Mucosa of rectum (tissue), 2 donors: ENCODE measurements around the gene CDCA4.
"Not testable (repeated sequence)": the region's sequence is repeated elsewhere in the genome, so short reads cannot be mapped to it uniquely, and the experiment has no call there.

Source experiments
- H3K27ac ChIP-seq, 2 donors: one replicate each; pipeline ENCODE4 v1.7.0; 2013; ENCODE audit warnings: inconsistent platforms in 2 of 2, low read depth in 2 of 2, low read length in 2 of 2
- H3K27me3 ChIP-seq, 2 donors: one replicate each; pipeline ENCODE4 v1.7.0; 2013; ENCODE audit warnings: low read length in 2 of 2; ENCODE audit not compliant: control insufficient read depth in 2 of 2, insufficient read depth in 2 of 2
- H3K36me3 ChIP-seq, 2 donors: one replicate each; pipeline ENCODE4 v1.7.0; 2013; ENCODE audit warnings: low read length in 2 of 2; ENCODE audit not compliant: control insufficient read depth in 2 of 2, insufficient read depth in 2 of 2
- H3K4me1 ChIP-seq, 2 donors: one replicate each; pipeline ENCODE4 v1.7.0; 2013; ENCODE audit warnings: low read length in 2 of 2, mild to moderate bottlenecking in 1 of 2; ENCODE audit not compliant: control insufficient read depth in 2 of 2, insufficient read depth in 2 of 2
- H3K4me3 ChIP-seq, 2 donors: one replicate each; pipeline ENCODE4 v1.7.0; 2013; ENCODE audit warnings: low read length in 2 of 2
- H3K9ac ChIP-seq, 2 donors: one replicate each; pipeline ENCODE4 v1.7.0; 2013; ENCODE audit warnings: low read length in 2 of 2, low read depth in 1 of 2, mild to moderate bottlenecking in 1 of 2
- H3K9me3 ChIP-seq, 2 donors: one replicate each; pipeline ENCODE4 v1.7.0; 2013; ENCODE audit warnings: low read length in 2 of 2; ENCODE audit not compliant: control insufficient read depth in 2 of 2
- donor health status: healthy.
- donor health status: Normal muscosa, but diverticular disease.

Gene CDCA4

DNA sequence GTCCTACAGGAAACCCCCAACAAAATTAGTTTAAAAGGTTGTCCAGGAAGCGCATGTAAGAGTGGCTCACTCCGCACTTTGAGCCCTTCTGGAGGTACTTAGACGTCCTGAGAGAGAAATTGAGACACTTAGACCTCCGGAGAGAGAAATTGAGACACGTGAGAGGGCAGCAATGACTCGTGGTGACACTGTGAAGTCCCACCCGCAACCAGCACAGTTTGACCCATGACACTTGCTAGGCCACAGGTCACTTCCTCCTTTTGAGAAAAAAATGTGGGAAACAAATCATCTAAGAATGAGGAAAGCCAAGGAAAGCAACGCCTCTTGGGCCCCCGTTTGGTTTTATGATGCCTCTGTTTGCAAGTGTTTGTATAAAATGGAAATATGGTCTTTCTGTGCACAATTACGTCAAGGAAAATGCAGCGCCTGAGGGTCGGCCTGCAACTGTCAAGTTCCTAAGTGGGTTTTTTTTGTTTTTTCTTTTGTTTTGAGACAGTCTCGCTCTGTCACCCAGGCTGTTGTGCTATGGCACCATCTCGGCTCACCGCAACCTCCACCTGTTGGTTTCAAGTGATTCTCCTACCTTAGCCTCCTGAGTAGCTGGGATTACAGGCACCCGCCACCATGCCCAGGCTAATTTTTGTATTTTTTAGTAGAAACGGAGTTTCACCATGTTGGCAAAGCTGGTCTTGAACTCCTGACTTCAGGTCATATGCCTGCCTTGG, 13.6 kb upstream of the CDCA4 start:
- H3K27me3 ChIP-seq = no peaks in the 10 kb centered on the region
- peaks cover 0 to 4% of the 10 kb centered on the region in 2 donors for H3K4me1 ChIP-seq
- no peaks in the 10 kb centered on the region for H3K9me3 ChIP-seq
- no peak overlapping the region for H3K27ac ChIP-seq
- H3K9ac ChIP-seq = no peak overlapping the region
- no peaks in the 10 kb centered on the region for H3K36me3 ChIP-seq
- no peak overlapping the region for H3K4me3 ChIP-seq

DNA sequence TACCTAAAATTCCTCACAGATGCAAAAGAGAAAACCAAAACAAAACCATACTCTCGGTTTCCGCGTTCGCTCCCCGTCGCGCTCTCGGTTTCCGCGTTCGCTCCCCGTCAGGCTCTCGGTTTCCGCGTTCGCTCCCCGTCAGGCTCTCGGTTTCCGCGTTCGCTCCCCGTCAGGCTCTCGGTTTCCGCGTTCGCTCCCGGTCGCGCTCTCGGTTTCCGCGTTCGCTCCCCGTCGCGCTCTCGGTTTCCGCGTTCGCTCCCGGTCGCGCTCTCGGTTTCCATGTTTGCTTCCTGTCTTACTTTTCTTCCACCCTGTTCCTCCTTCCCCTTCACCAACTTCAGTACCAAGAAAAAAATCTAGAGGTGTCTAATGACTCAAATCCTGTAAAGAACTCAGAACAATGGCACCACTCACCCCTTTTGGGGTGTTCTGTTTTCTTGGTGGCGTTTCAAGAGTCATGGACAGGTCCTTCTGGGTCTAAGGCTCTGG, 12.6 kb upstream of the CDCA4 start:
- Histone ChIP-seq H3K27ac (peak overlapping the region; percentile 67 to 71), H3K4me3 (peak overlapping the region; percentile 67 to 75), H3K9ac (peak overlapping the region; percentile 59 to 70)
- H3K4me1 ChIP-seq, H3K27me3 ChIP-seq, H3K36me3 ChIP-seq, H3K9me3 ChIP-seq: not testable (repeated sequence)

DNA sequence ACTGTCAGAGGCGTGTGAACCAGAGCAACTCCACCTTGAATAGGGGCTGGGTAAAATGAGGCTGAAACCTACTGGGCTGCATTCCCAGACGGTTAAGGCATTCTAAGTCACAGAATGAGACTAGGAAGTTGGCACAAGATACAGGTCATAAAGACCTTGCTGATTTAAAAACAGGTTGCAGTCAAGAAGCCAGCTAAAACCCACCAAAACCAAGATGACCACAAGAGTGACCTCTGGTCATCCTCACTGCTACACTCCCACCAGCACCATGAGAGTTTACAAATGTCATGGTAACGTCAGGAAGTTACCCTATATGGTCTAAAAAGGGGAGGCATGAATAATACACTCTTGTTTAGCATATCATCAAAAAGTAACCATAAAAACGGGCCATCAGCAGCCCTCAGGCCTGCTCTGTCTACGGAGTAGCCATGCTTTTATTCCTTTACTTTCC, 11.6 kb upstream of the CDCA4 start:
- H3K27ac ChIP-seq = peak overlapping the region; percentile 67 to 71
- H3K36me3 ChIP-seq, H3K4me1 ChIP-seq, H3K27me3 ChIP-seq, H3K9me3 ChIP-seq: not testable (repeated sequence)
- peak overlapping the region in 1 of 2 donors; percentile 59 for H3K9ac ChIP-seq
- peak overlapping the region; percentile 67 to 75 for H3K4me3 ChIP-seq

DNA sequence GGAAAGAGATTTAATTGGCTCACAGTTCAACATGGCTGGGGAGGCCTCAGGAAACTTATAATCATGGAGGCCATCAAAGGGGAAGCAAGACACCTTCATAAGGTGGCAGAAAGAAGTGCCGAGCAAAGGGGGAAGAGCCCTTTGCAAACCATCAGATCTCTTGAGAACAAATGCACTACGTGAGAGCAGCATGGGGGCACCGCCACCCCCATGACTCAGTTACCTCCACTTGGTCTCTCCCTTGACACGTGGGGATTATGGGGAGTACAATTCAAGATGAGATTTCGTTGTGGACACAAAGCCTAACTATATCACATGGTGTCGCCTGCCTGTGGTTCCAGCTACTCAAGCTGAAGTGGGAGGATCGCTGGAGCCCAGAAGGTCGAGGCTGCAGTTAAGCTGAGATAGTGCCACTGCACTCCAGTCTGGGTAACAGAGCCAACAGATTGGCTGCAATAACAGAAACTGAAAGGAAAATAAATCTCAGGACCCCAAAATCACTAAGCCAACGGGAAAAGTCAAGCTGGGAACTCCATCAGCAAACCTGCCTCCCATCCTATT, 10.0 kb upstream of the CDCA4 start:
- Histone ChIP-seq H3K36me3 (no peaks in the 10 kb centered on the region), H3K4me1 (peaks cover 0 to 4% of the 10 kb centered on the region in 2 donors), H3K27me3 (no peaks in the 10 kb centered on the region), H3K4me3 (no peak overlapping the region), H3K27ac (no peak overlapping the region), H3K9me3 (no peaks in the 10 kb centered on the region), H3K9ac (no peak overlapping the region)

- H3K9ac ChIP-seq = no peak overlapping the region
- no peaks in the 10 kb centered on the region for H3K36me3 ChIP-seq
- no peaks in the 10 kb centered on the region for H3K9me3 ChIP-seq
- H3K4me1 ChIP-seq = peaks cover 0 to 4% of the 10 kb centered on the region in 2 donors
- no peak overlapping the region for H3K4me3 ChIP-seq
- H3K27me3 ChIP-seq = no peaks in the 10 kb centered on the region
- H3K27ac ChIP-seq = no peak overlapping the region
Observed at GRCh38 chr14:105030194-105030593, 9.3 kb upstream of the CDCA4 start.

GRCh38 chr14:105029402-105029801, 8.5 kb upstream of the CDCA4 start:
- Histone ChIP-seq H3K4me1 (peaks cover 0 to 4% of the 10 kb centered on the region in 2 donors), H3K36me3 (no peaks in the 10 kb centered on the region), H3K27ac (no peak overlapping the region), H3K27me3 (no peaks in the 10 kb centered on the region), H3K4me3 (no peak overlapping the region), H3K9me3 (no peaks in the 10 kb centered on the region), H3K9ac (no peak overlapping the region)

DNA sequence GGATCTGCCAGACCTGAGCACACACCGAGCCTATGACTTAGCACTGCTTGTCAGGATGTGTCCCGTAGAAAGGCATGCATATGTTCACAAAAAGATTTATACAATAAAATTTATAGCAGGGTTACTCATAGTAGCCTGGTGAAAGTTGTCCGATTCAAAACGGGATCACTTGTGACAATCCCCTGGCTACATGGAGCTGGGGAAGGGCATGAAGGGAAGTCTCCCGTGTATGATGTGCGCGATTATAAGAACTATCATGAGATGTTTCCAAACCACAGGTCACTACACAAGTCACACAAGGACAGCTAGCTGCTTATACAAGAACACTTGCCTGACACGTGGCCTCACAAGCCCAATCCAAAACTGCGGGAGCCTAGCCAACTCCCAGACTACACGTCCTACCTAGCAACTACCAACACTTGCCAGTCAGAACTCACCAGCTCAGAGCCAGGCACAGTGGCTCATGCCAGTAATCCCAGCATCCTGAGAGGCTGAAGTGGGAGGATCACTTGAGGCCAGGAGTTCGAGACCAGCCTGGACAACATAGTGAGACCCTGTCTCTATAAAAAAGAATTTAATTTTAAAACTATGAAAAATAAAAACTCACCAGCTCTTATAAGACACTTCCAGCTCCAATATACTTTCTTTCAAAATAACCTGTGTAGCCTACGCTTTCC, 7.5 kb upstream of the CDCA4 start:
- no peak overlapping the region for H3K4me3 ChIP-seq
- no peaks in the 10 kb centered on the region for H3K27me3 ChIP-seq

DNA sequence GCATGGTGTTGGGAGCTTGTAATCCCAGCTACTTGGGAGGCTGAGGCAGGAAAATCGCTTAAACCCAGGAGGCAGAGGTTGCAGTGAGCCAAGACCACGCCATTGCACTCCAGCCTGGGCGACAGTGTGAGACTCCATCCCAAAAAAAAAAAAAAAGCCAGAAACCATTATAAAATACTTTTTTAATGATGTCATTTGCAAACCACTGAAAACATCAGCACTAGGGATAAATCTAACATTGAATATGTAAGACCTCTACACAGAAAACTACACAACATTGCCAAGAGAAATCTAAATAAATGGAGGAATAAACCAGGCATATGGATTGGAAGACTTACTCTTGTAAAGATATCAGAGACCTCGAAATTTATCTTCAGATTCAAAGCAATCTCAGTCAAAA, 6.8 kb upstream of the CDCA4 start:
- not testable (repeated sequence) for H3K27me3 ChIP-seq, H3K27ac ChIP-seq, H3K4me3 ChIP-seq, H3K9ac ChIP-seq, H3K36me3 ChIP-seq, H3K9me3 ChIP-seq, H3K4me1 ChIP-seq

More for the DNA sequence above, 7.5 kb upstream of the CDCA4 start:
- H3K4me1 ChIP-seq = no peaks in the 10 kb centered on the region
- no peaks in the 10 kb centered on the region for H3K9me3 ChIP-seq
- H3K27ac ChIP-seq = no peak overlapping the region
- H3K9ac ChIP-seq = no peak overlapping the region
- no peaks in the 10 kb centered on the region for H3K36me3 ChIP-seq

DNA sequence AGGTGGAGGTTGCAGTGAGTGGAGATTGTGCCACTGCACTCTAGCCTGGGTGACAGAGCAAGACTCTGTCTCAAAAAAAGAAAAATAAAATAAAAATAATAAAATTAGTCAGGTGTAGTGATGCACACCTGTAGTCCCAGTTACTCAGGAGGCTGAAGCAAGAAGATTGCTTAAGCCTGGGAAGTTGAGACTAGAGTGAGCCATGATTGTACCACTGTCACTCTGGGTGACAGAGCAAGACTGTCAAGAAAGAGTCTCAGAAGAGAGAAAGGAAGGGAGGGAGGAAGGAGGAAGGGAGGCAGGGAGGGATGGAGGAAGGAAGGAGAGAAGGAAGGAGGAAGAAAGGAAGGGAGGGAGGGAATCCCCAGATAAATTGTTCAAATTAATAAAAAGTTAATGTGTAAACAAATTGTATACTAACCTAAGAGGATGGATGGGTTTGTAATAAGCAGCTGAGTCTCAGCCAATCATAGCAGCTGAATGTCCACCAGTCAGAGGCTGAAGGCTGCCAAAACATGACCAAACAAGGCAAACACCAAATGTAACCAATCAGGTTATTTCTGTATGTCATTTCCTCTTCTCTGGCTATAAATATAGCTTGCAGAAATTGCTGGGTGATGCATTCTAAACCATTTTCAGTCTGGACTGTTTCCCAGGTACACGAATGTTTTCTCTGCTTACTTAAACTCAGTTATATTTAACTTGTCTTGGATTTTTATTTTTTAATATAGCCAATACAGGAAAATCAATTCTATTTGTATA, 6.1 kb upstream of the CDCA4 start:
- Histone ChIP-seq H3K9me3 (no peaks in the 10 kb centered on the region), H3K27me3 (no peaks in the 10 kb centered on the region), H3K9ac (no peak overlapping the region), H3K36me3 (no peaks in the 10 kb centered on the region), H3K4me1 (peaks cover under 1 to 3% of the 10 kb centered on the region in 2 donors), H3K4me3 (no peak overlapping the region), H3K27ac (no peak overlapping the region)
